Measurements from ENCODE around the gene ICAM1. TPM values are rescaled to one million over a fixed set of nuclear protein-coding genes. Genes with fewer than 3 reads are reported as not detected.
A peak's percentile ranks its signal among the peaks of the same experiment; 100 is the strongest.

The ICAM1 gene
- total RNA-seq, 1 experiment from 2014 or later, result 23.8 TPM

DNA sequence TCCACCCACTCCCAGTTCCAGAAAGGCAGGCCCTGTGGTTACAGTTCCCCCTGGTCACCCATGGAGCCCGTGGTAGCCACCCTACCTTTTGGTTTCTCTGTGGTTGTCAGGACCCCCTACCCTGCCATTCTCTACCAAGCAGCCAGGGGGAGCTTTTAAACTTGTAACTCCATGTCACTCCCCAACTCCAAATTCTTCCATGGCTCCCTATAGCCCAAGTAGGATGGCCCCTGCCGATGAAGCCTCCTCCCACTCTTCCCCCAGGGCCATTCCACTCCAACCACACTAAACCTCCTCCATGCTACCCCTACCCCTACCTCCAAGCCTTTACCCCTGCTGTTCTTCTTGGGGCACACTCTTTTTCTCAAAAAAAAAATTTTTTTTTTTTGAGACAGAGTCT lies 42.0 kb upstream of the ICAM1 start:
- Histone ChIP-seq H3K36me3 (ENCODE audit: low read depth) (no peaks in the 10 kb centered on the region), H3F3A (ENCODE audit: insufficient read depth, low read depth) (peaks cover 25% of the 10 kb centered on the region), H3K4me2 (no peak overlapping the region), H3K79me2 (ENCODE audit: low read depth) (no peaks in the 10 kb centered on the region), H4K20me1 (ENCODE audit: insufficient read depth) (0 out of 2 replicates have a peak, but pooled peaks cover 4% of the 10 kb centered on the region), H3K27ac (no peak overlapping the region), H3K9me3 (ENCODE audit: insufficient read depth, low read depth) (no peaks in the 10 kb centered on the region), H3K4me3 (no peak overlapping the region), H3K9me2 (ENCODE audit: insufficient read depth) (no peaks in the 10 kb centered on the region), H3K27me3 (ENCODE audit: insufficient read depth, low read depth) (no peaks in the 10 kb centered on the region), H3K4me1 (replicated peaks; ENCODE audit: insufficient read depth) (0 out of 2 replicates have a peak, but pooled peaks cover 7% of the 10 kb centered on the region), H2AFZ (no peak overlapping the region)
- ChIA-PET POLR2A (ENCODE audit: unreplicated experiment) (interaction anchor here (0.6 kb wide), 1 partner anchor 21 kb away, joined by 3 read pairs; no protein-coding TSS in a partner anchor), CTCF (no interaction called here)
- no TSS peak for BruUV-seq (replicated peaks)
- intact Hi-C loops (cut with micrococcal nuclease; ENCODE audit: unreplicated experiment), result no loop called here
- TF ChIP-seq, protein P1, sequence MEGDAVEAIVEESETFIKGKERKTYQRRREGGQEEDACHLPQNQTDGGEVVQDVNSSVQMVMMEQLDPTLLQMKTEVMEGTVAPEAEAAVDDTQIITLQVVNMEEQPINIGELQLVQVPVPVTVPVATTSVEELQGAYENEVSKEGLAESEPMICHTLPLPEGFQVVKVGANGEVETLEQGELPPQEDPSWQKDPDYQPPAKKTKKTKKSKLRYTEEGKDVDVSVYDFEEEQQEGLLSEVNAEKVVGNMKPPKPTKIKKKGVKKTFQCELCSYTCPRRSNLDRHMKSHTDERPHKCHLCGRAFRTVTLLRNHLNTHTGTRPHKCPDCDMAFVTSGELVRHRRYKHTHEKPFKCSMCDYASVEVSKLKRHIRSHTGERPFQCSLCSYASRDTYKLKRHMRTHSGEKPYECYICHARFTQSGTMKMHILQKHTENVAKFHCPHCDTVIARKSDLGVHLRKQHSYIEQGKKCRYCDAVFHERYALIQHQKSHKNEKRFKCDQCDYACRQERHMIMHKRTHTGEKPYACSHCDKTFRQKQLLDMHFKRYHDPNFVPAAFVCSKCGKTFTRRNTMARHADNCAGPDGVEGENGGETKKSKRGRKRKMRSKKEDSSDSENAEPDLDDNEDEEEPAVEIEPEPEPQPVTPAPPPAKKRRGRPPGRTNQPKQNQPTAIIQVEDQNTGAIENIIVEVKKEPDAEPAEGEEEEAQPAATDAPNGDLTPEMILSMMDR (conservative IDR thresholded peaks at IDR 0.05), result peak; percentile 61
- no peak for TF ChIP-seq EZH2 (IDR thresholded peaks at IDR 0.05; ENCODE audit: low read depth)
- DNase-seq, result no peak

DNA sequence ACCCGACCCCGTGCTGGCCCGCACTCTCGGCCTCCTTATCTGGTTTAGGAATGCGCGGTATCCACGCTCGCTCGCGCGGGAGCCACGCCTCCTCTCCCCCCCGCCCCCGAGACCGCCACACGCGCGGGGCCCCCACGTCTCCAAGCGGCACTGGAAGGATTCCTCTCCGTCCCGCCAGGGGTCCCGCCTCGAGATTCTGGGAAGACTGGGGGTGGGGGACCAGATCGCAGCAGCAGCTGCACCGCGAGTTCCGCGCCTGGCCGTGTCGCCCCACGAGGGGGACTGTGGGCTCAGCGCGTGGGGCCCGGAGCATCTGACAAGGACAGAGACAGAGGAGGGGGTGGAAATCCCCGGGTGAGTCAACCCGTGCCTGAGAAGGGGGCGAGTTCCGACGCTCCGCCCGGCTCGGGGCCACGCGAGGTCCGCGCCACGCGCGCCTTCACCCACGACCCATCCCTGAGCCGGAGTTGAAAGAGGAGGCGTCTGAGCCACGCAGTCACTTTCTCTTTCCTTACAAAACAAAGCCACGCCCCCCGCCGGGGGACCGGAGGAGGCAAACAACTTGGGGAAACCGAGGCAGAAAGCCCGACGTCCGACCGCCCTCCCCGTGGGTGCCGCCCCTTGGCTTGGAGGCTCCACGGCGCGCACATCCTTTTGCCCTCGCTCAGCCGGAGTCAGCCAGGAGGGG lies 40.6 kb upstream of the ICAM1 start:
- DNase-seq, result peak in 1 of 2 experiments; percentile 31
- BruUV-seq (replicated peaks), result TSS peak; percentile 53
- TF ChIP-seq EZH2 (IDR thresholded peaks at IDR 0.05; ENCODE audit: low read depth), result no peak
- TF ChIP-seq, protein P1 (conservative IDR thresholded peaks at IDR 0.05), result no peak
- H2AFZ ChIP-seq, result peak overlapping the region; percentile 79
- H3K4me2 ChIP-seq, result peak overlapping the region; percentile 84
- 0 out of 2 replicates have a peak, but pooled peaks cover 4% of the 10 kb centered on the region for H4K20me1 ChIP-seq (ENCODE audit: insufficient read depth)
- no peaks in the 10 kb centered on the region for H3K79me2 ChIP-seq (ENCODE audit: low read depth)
- H3K9me2 ChIP-seq (ENCODE audit: insufficient read depth), result no peaks in the 10 kb centered on the region
- H3K4me3 ChIP-seq, result peak overlapping the region; percentile 71
- H3K27me3 ChIP-seq (ENCODE audit: insufficient read depth, low read depth), result no peaks in the 10 kb centered on the region
- H3K27ac ChIP-seq, result no peak overlapping the region
- peaks cover 25% of the 10 kb centered on the region for H3F3A ChIP-seq (ENCODE audit: insufficient read depth, low read depth)
- POLR2A ChIA-PET (ENCODE audit: unreplicated experiment), result no interaction called here
- intact Hi-C loops (cut with micrococcal nuclease; ENCODE audit: unreplicated experiment), result loop anchor here (5.0 kb wide), 1 partner anchor 38 kb away; the partner anchor contains the start of gene DNMT1
- CTCF ChIA-PET, result interaction anchor here (0.7 kb wide), 1 partner anchor 25 kb away, joined by 4 read pairs; no protein-coding TSS in a partner anchor
- H3K4me1 ChIP-seq (replicated peaks; ENCODE audit: insufficient read depth), result 0 out of 2 replicates have a peak, but pooled peaks cover 7% of the 10 kb centered on the region
- H3K9me3 ChIP-seq (ENCODE audit: insufficient read depth, low read depth), result no peaks in the 10 kb centered on the region
- H3K36me3 ChIP-seq (ENCODE audit: low read depth), result no peaks in the 10 kb centered on the region

DNA sequence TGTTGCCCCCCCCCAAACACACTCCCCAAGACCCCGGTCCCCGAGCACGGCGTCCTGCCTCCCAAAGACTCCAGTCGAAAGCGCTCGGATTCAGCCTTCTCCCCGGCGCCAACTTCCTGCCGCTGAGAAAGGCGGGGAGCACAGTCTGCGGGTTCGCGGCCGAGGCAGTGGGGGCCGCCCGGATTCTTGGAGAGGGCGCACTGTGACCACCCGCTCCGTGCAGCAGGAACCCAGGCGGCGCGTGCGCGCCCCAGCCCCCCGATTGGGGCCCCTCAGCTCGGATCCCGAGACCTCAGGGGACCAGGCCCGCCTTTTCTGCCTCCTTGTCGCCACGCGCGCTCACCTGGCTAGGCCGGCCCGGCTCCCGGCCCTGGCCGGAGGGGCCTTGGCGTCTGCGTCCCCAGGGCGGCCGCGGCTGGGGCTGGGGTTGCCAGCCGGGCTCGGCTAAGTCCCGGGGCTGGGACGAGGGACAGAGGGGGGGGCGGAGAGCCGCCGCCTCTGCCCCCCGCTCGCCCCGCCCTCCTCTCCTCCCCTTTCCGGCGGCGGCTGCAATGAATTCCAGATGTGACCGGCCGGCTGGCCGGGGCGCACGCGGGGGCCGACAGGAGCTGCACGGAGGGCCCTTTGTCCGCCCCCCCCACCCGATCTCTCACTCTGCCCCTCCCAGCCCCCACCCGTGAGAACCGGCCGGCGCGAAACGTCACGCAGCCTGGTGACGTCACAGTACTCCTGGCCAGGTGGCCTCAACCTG lies 39.9 kb upstream of the ICAM1 start, which contains the start of gene S1PR2:
S1PR2 (minus strand) TSS at position 471 of the 751 bp plus-strand sequence. CDS start 6,426 bp downstream, outside the sequence.
- Histone ChIP-seq H3K4me1 (replicated peaks; ENCODE audit: insufficient read depth) (0 out of 2 replicates have a peak, but pooled peaks cover 7% of the 10 kb centered on the region), H3K9me3 (ENCODE audit: insufficient read depth, low read depth) (no peaks in the 10 kb centered on the region), H3F3A (ENCODE audit: insufficient read depth, low read depth) (peaks cover 21% of the 10 kb centered on the region), H3K9me2 (ENCODE audit: insufficient read depth) (no peaks in the 10 kb centered on the region), H4K20me1 (ENCODE audit: insufficient read depth) (0 out of 2 replicates have a peak, but pooled peaks cover 3% of the 10 kb centered on the region), H3K36me3 (ENCODE audit: low read depth) (no peaks in the 10 kb centered on the region), H3K4me3 (peak within 1 kb of the TSS; percentile 71), H3K4me2 (peak within 1 kb of the TSS; percentile 84), H3K79me2 (ENCODE audit: low read depth) (no peaks in the 10 kb centered on the region), H2AFZ (peak within 1 kb of the TSS; percentile 79), H3K27me3 (ENCODE audit: insufficient read depth, low read depth) (no peaks in the 10 kb centered on the region), H3K27ac (no peak within 1 kb of the TSS)
- POLR2A ChIA-PET (ENCODE audit: unreplicated experiment), result interaction anchor here (0.6 kb wide), 1 partner anchor 39 kb away, joined by 3 read pairs; no protein-coding TSS in a partner anchor
- intact Hi-C loops (cut with micrococcal nuclease; ENCODE audit: unreplicated experiment), result loop anchor here (5.0 kb wide), 1 partner anchor 39 kb away; the partner anchor contains the start of gene DNMT1
- no TSS peak for BruUV-seq (replicated peaks)
- DNase-seq, result peak; percentile 50 to 75
- TF ChIP-seq, protein P1 (conservative IDR thresholded peaks at IDR 0.05), result no peak
- no peak for TF ChIP-seq EZH2 (IDR thresholded peaks at IDR 0.05; ENCODE audit: low read depth)
- CTCF ChIA-PET, result interaction anchor here (0.7 kb wide), 2 partner anchors 19 to 26 kb away, joined by 4 read pairs; no protein-coding TSS in a partner anchor

All from PC-9 (cell line).